Measurements from ENCODE around the gene HSD17B1.
A peak's percentile ranks its signal among the peaks of the same experiment; 100 is the strongest.

The HSD17B1 gene

DNA sequence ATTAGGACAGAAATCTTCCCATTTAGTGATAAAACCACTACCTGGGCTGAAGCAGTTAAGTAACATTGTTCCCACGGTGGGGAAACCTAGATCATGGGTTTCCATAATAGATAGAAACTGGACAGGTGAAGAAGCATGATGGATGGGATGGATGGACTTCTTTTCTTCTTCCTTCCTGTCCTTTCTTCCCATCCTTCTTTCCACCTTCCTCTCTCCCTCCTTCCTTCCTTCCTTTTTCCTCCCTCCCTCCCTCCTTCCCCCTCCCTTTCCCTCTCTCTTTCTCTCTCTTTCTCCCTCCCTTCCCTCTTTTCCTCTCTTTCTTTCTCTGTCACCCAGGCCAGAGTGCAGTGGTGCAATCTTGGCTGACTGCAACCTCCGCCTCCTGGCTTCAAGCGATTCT is 21.7 kb downstream of the HSD17B1 start:
- Histone ChIP-seq H3K27me3 (ENCODE audit: insufficient read depth, low read length) (no peaks in the 10 kb centered on the region), H3K4ac (ENCODE audit: low read depth, low read length) (no peak overlapping the region), H4K91ac (ENCODE audit: low read depth, low read length) (no peak overlapping the region), H2AFZ (ENCODE audit: insufficient read depth, low read length, poor library complexity) (no peak overlapping the region), H2BK5ac (ENCODE audit: low read depth, low read length, poor library complexity) (no peak overlapping the region), H4K12ac (ENCODE audit: low read depth, low read length) (no peak overlapping the region), H4K8ac (ENCODE audit: low read depth, low read length) (no peak overlapping the region), H3K18ac (ENCODE audit: low read length) (no peak overlapping the region), H3K4me3 (ENCODE audit: low read depth, low read length) (no peak overlapping the region), H3K4me1 (ENCODE audit: control insufficient read depth in 1 of 2, insufficient read depth in 2 of 2, low read length in 2 of 2) (peaks cover 2 to 5% of the 10 kb centered on the region in 2 experiments), H3K36me3 (ENCODE audit: control insufficient read depth in 1 of 2, insufficient read depth in 2 of 2, low read length in 2 of 2) (peaks cover 40 to 52% of the 10 kb centered on the region in 2 experiments), H3K79me1 (ENCODE audit: low read length) (peaks cover 3% of the 10 kb centered on the region), H2AK5ac (ENCODE audit: low read length) (no peak overlapping the region), H3K4me2 (ENCODE audit: low read length) (no peak overlapping the region), H2BK12ac (ENCODE audit: low read length) (no peak overlapping the region), H3K9ac (ENCODE audit: low read length) (no peak overlapping the region), H2BK120ac (ENCODE audit: insufficient read depth, low read length, poor library complexity) (no peak overlapping the region), H3K9me3 (ENCODE audit: insufficient read depth, low read depth, low read length) (no peaks in the 10 kb centered on the region), H3K14ac (ENCODE audit: low read length) (no peak overlapping the region), H3K27ac (ENCODE audit: low read depth, low read length) (no peak overlapping the region), H3K23ac (ENCODE audit: low read length) (no peak overlapping the region), H3K79me2 (ENCODE audit: control insufficient read depth, insufficient read depth, low read length, poor library complexity) (peaks cover 8% of the 10 kb centered on the region)
- DNase-seq, result no peak
- WGBS (ENCODE audit: extremely low coverage, insufficient coverage, insufficient read length), result no CpG with 5 or more reads among the region's 3 CpGs

DNA sequence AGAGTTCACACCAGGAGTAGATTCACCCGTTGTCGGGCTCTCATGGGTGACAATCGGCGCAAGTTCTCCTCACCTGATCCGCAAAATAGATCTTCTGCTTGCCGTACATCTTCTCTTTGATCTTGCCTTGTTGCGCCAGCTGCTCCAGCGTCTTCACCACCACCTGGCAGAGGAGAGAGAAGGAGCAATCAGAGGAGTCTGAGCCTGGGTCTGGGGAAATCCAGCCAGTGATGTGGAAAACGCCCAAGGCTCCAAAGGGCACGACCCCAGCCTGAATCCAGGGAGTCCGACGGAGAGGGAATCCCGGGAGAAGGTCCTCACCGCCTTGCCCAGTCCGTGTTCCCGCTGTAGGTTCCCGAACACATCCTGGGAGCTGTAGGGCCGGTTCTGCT is 24.4 kb downstream of the HSD17B1 start:
- Histone ChIP-seq H3K23ac (ENCODE audit: low read length) (no peak overlapping the region), H2BK5ac (ENCODE audit: low read depth, low read length, poor library complexity) (no peak overlapping the region), H4K8ac (ENCODE audit: low read depth, low read length) (peak overlapping the region; percentile 83), H3K9ac (ENCODE audit: low read length) (peak overlapping the region; percentile 41), H3K9me3 (ENCODE audit: insufficient read depth, low read depth, low read length) (no peaks in the 10 kb centered on the region), H3K79me2 (ENCODE audit: control insufficient read depth, insufficient read depth, low read length, poor library complexity) (peaks cover 8% of the 10 kb centered on the region), H3K14ac (ENCODE audit: low read length) (peak overlapping the region; percentile 36), H3K4me1 (ENCODE audit: control insufficient read depth in 1 of 2, insufficient read depth in 2 of 2, low read length in 2 of 2) (peaks cover 2 to 5% of the 10 kb centered on the region in 2 experiments), H4K12ac (ENCODE audit: low read depth, low read length) (peak overlapping the region; percentile 68), H4K91ac (ENCODE audit: low read depth, low read length) (peak overlapping the region; percentile 29), H2BK120ac (ENCODE audit: insufficient read depth, low read length, poor library complexity) (no peak overlapping the region), H3K4me2 (ENCODE audit: low read length) (peak overlapping the region; percentile 56), H3K4ac (ENCODE audit: low read depth, low read length) (peak overlapping the region; percentile 39), H3K18ac (ENCODE audit: low read length) (peak overlapping the region; percentile 29), H3K27me3 (ENCODE audit: insufficient read depth, low read length) (no peaks in the 10 kb centered on the region), H3K27ac (ENCODE audit: low read depth, low read length) (peak overlapping the region; percentile 13), H3K36me3 (ENCODE audit: control insufficient read depth in 1 of 2, insufficient read depth in 2 of 2, low read length in 2 of 2) (peaks cover 35 to 53% of the 10 kb centered on the region in 2 experiments), H2AK5ac (ENCODE audit: low read length) (peak overlapping the region; percentile 5), H2BK12ac (ENCODE audit: low read length) (no peak overlapping the region), H3K79me1 (ENCODE audit: low read length) (peaks cover 3% of the 10 kb centered on the region), H2AFZ (ENCODE audit: insufficient read depth, low read length, poor library complexity) (peak overlapping the region; percentile 50), H3K4me3 (ENCODE audit: low read depth, low read length) (peak overlapping the region; percentile 82)
- WGBS (ENCODE audit: extremely low coverage, insufficient coverage, insufficient read length), result no CpG with 5 or more reads among the region's 18 CpGs
- DNase-seq, result peak in 1 of 2 donors; percentile 38

DNA sequence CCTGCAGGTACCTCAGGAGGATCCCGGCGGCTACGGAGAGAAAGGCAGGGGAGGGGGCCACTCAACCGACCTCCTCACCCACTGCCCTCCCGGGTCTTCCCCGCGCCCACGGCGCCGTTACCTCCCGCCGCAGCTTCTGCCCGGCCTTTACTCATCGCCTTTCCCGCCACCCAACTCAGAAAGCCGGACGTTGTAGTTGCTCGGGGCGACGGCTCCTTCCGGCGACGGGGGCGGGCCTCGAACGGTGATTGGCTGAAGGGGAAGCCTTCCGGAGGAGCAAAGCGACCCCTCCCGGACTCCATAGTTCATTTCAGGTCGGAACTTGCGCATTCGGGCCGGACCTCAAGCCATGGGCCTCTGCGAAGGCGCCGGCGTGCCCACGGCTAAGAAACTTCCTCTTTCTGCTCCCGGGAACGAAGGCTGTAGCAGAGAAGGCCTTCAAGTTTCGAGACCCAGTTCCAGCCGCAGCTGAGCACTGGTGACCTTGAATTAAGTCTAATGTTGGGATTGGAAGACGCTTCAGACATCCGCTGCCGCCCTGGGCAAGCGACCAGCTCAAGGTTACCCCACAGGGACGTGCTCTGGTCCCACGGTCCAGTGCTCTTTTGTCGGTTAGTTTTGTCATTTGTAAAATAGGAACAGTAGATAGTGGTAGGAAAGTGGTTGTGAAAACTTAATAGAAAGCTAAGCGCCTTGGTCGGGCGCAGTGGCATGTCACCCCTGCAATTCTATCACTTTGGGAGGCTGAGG is 25.0 kb downstream of the HSD17B1 start, which contains the start of gene PSMC3IP:
Gene PSMC3IP, minus strand, starts transcription at position 198 of the 750 bp plus-strand sequence. Its CDS starts 43 bp downstream, at position 155.
- H2AK5ac ChIP-seq (ENCODE audit: low read length), result peak within 1 kb of the TSS; percentile 5
- H2BK12ac ChIP-seq (ENCODE audit: low read length), result no peak within 1 kb of the TSS
- peak within 1 kb of the TSS; percentile 88 for H3K14ac ChIP-seq (ENCODE audit: low read length)
- peaks cover 2 to 5% of the 10 kb centered on the region in 2 experiments for H3K4me1 ChIP-seq (ENCODE audit: control insufficient read depth in 1 of 2, insufficient read depth in 2 of 2, low read length in 2 of 2)
- peak within 1 kb of the TSS; percentile 82 for H3K4ac ChIP-seq (ENCODE audit: low read depth, low read length)
- peak within 1 kb of the TSS; percentile 82 for H3K4me3 ChIP-seq (ENCODE audit: low read depth, low read length)
- peak within 1 kb of the TSS; percentile 70 for H2BK5ac ChIP-seq (ENCODE audit: low read depth, low read length, poor library complexity)
- H4K91ac ChIP-seq (ENCODE audit: low read depth, low read length), result peak within 1 kb of the TSS; percentile 53
- peaks cover 3% of the 10 kb centered on the region for H3K79me1 ChIP-seq (ENCODE audit: low read length)
- no CpG with 5 or more reads among the region's 52 CpGs for WGBS (ENCODE audit: extremely low coverage, insufficient coverage, insufficient read length)
- H3K9me3 ChIP-seq (ENCODE audit: insufficient read depth, low read depth, low read length), result no peaks in the 10 kb centered on the region
- peak within 1 kb of the TSS; percentile 44 for H3K23ac ChIP-seq (ENCODE audit: low read length)
- peak within 1 kb of the TSS; percentile 96 for H3K9ac ChIP-seq (ENCODE audit: low read length)
- peak within 1 kb of the TSS; percentile 96 for H2AFZ ChIP-seq (ENCODE audit: insufficient read depth, low read length, poor library complexity)
- peak within 1 kb of the TSS; percentile 78 for H2BK120ac ChIP-seq (ENCODE audit: insufficient read depth, low read length, poor library complexity)
- no peaks in the 10 kb centered on the region for H3K27me3 ChIP-seq (ENCODE audit: insufficient read depth, low read length)
- peaks cover 35 to 54% of the 10 kb centered on the region in 2 experiments for H3K36me3 ChIP-seq (ENCODE audit: control insufficient read depth in 1 of 2, insufficient read depth in 2 of 2, low read length in 2 of 2)
- H4K8ac ChIP-seq (ENCODE audit: low read depth, low read length), result peak within 1 kb of the TSS; percentile 95
- peak within 1 kb of the TSS; percentile 89 for H4K12ac ChIP-seq (ENCODE audit: low read depth, low read length)
- H3K79me2 ChIP-seq (ENCODE audit: control insufficient read depth, insufficient read depth, low read length, poor library complexity), result peaks cover 8% of the 10 kb centered on the region
- H3K4me2 ChIP-seq (ENCODE audit: low read length), result peak within 1 kb of the TSS; percentile 87
- peak within 1 kb of the TSS; percentile 77 for H3K27ac ChIP-seq (ENCODE audit: low read depth, low read length)
- H3K18ac ChIP-seq (ENCODE audit: low read length), result peak within 1 kb of the TSS; percentile 83
- peak; percentile 96 to 97 for DNase-seq

DNA sequence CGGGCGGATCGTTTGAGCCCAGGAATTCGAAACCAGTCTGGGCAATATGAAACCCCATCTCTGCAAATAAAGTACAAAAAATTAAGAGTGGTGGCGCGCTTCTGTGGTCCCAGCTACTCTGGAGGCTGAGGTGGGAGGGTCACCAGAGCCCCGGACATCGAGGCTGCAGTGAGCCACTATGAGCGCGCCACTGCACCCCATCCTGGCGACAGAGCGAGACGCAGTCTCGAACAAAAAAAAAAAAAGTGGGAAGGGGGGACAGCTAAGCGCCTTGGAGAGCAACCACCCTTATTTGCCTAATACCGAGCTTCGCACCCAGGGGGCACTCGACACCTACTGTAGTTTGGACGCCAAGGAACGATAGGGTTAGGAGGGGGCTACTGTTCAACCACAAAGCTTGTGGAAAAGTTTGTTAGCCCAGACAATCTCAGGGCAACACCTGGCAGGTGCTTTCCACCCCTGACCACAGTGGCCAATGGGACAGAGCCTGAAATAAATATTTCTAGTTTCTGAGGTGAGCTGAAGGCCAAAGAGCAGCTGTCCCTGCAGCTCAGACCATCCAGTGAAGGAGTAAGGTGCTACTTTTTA is 25.7 kb downstream of the HSD17B1 start:
- no CpG with 5 or more reads among the region's 20 CpGs for WGBS (ENCODE audit: extremely low coverage, insufficient coverage, insufficient read length)
- peaks cover 2 to 5% of the 10 kb centered on the region in 2 experiments for H3K4me1 ChIP-seq (ENCODE audit: control insufficient read depth in 1 of 2, insufficient read depth in 2 of 2, low read length in 2 of 2)
- peak overlapping the region; percentile 96 for H3K9ac ChIP-seq (ENCODE audit: low read length)
- H3K9me3 ChIP-seq (ENCODE audit: insufficient read depth, low read depth, low read length), result no peaks in the 10 kb centered on the region
- peaks cover 3% of the 10 kb centered on the region for H3K79me1 ChIP-seq (ENCODE audit: low read length)
- H2AFZ ChIP-seq (ENCODE audit: insufficient read depth, low read length, poor library complexity), result peak overlapping the region; percentile 47
- H2BK120ac ChIP-seq (ENCODE audit: insufficient read depth, low read length, poor library complexity), result no peak overlapping the region
- peaks cover 32 to 51% of the 10 kb centered on the region in 2 experiments for H3K36me3 ChIP-seq (ENCODE audit: control insufficient read depth in 1 of 2, insufficient read depth in 2 of 2, low read length in 2 of 2)
- DNase-seq, result peak; percentile 70 to 83
- no peak overlapping the region for H2AK5ac ChIP-seq (ENCODE audit: low read length)
- H3K23ac ChIP-seq (ENCODE audit: low read length), result no peak overlapping the region
- no peak overlapping the region for H2BK5ac ChIP-seq (ENCODE audit: low read depth, low read length, poor library complexity)
- H3K79me2 ChIP-seq (ENCODE audit: control insufficient read depth, insufficient read depth, low read length, poor library complexity), result peaks cover 8% of the 10 kb centered on the region
- H2BK12ac ChIP-seq (ENCODE audit: low read length), result no peak overlapping the region
- H3K18ac ChIP-seq (ENCODE audit: low read length), result peak overlapping the region; percentile 25
- H3K4me3 ChIP-seq (ENCODE audit: low read depth, low read length), result peak overlapping the region; percentile 81
- H3K4me2 ChIP-seq (ENCODE audit: low read length), result peak overlapping the region; percentile 87
- H3K14ac ChIP-seq (ENCODE audit: low read length), result no peak overlapping the region
- no peak overlapping the region for H3K27ac ChIP-seq (ENCODE audit: low read depth, low read length)
- peak overlapping the region; percentile 16 for H4K12ac ChIP-seq (ENCODE audit: low read depth, low read length)
- no peaks in the 10 kb centered on the region for H3K27me3 ChIP-seq (ENCODE audit: insufficient read depth, low read length)
- peak overlapping the region; percentile 26 for H4K91ac ChIP-seq (ENCODE audit: low read depth, low read length)
- H3K4ac ChIP-seq (ENCODE audit: low read depth, low read length), result peak overlapping the region; percentile 44
- H4K8ac ChIP-seq (ENCODE audit: low read depth, low read length), result peak overlapping the region; percentile 95
